Thoracic aorta (tissue), 2 donors: Measurements from ENCODE around the gene ZC3H12A. TPM values are rescaled to one million over a fixed set of nuclear protein-coding genes. Genes with fewer than 3 reads are reported as not detected.

ENCODE experiments used
- ATAC-seq: fragments of 150-250 bp; one replicate; pipeline ENCODE4 v1.8.0; 2017; ENCODE audit warnings: low read depth; ENCODE audit not compliant: insufficient number of reproducible peaks, low FRiP score
- DNase-seq: peaks from one replicate; pipeline ENCODE4 v3.0.0-alpha.2; 2020; ENCODE audit warnings: low spot score
- H3K27ac ChIP-seq, 2 donors: fragments of 200-600 bp; sonication (generic); 1 replicate in 1 of 2; 2 replicates in 1 of 2; pipeline ENCODE4 v1.5.1; 2016; ENCODE audit warnings: mild to moderate bottlenecking in 2 of 2, moderate library complexity in 2 of 2
- H3K27me3 ChIP-seq: fragments of 200-600 bp; sonication (generic); replicated peaks from 2 replicates; pipeline ENCODE4 v1.6.0; 2016; ENCODE audit warnings: mild to moderate bottlenecking; ENCODE audit not compliant: insufficient read depth
- H3K36me3 ChIP-seq: fragments of 200-600 bp; sonication (generic); one replicate; pipeline ENCODE4 v1.5.1; 2016
- H3K4me1 ChIP-seq, 2 donors: fragments of 200-600 bp; sonication (generic); 1 replicate in 1 of 2; 2 replicates in 1 of 2; pipeline versions ENCODE4 v1.5.1 to v1.6.0; 2016; ENCODE audit warnings: low read depth in 2 of 2, mild to moderate bottlenecking in 1 of 2; ENCODE audit not compliant: control insufficient read depth in 1 of 2
- H3K4me3 ChIP-seq: fragments of 200-600 bp; sonication (generic); 2 replicates; pipeline ENCODE4 v1.5.1; 2016; ENCODE audit warnings: mild to moderate bottlenecking
- H3K9me3 ChIP-seq: fragments of 200-600 bp; sonication (generic); 2 replicates; pipeline ENCODE4 v1.5.1; 2016
- total RNA-seq, 2 donors: library from RNA; depleted of rRNA; stranded (reverse); fragments of >200 nt; gene quantifications; one replicate each; pipeline versions ENCODE4 v1.1.0 to v1.2.3, GENCODE V29; 2016
- TF ChIP-seq, protein P1 (sequence below): fragments of 200-600 bp; sonication (generic); IDR thresholded peaks from one replicate; pipeline ENCODE4 v1.5.1; 2019; ENCODE audit warnings: antibody characterized with exemption

The ZC3H12A gene
- total RNA-seq, 2 donors from 2014 or later = 22.1 to 32.4 TPM

GRCh38 chr1:37465593-37466517 is 8.5 kb upstream of the ZC3H12A start:
- H3K27ac ChIP-seq = peak overlapping the region in 1 of 2 donors; percentile 27
- H3K27me3 ChIP-seq = no peaks in the 10 kb centered on the region
- no peak for ATAC-seq
- H3K4me1 ChIP-seq = peaks cover 4 to 9% of the 10 kb centered on the region in 2 donors
- no peaks in the 10 kb centered on the region for H3K9me3 ChIP-seq
- DNase-seq = no peak
- H3K4me3 ChIP-seq = no peak overlapping the region
- H3K36me3 ChIP-seq = no peaks in the 10 kb centered on the region
- TF ChIP-seq, protein P1, sequence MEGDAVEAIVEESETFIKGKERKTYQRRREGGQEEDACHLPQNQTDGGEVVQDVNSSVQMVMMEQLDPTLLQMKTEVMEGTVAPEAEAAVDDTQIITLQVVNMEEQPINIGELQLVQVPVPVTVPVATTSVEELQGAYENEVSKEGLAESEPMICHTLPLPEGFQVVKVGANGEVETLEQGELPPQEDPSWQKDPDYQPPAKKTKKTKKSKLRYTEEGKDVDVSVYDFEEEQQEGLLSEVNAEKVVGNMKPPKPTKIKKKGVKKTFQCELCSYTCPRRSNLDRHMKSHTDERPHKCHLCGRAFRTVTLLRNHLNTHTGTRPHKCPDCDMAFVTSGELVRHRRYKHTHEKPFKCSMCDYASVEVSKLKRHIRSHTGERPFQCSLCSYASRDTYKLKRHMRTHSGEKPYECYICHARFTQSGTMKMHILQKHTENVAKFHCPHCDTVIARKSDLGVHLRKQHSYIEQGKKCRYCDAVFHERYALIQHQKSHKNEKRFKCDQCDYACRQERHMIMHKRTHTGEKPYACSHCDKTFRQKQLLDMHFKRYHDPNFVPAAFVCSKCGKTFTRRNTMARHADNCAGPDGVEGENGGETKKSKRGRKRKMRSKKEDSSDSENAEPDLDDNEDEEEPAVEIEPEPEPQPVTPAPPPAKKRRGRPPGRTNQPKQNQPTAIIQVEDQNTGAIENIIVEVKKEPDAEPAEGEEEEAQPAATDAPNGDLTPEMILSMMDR = no peak

DNA sequence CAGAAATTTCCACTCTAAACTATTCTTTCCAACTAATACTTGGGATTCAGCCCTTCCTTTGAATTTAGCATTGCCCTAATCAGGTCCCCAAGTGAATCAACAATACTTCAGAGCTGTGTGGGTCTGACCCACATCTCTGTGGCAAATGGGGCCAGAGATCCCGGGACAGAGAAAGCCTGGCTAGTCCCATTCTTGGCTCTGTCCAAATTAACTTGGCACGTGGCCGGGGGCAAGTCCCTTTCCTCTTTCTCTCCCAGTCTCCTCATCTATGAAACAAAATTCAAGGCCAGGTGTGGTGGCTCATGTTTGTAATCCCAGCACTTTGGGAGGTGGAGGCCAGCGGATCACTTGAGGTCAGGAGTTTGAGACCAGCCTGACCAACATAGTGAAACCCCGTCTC is 6.3 kb upstream of the ZC3H12A start:
- DNase-seq = no peak
- peaks cover 24 to 28% of the 10 kb centered on the region in 2 donors for H3K4me1 ChIP-seq
- H3K9me3 ChIP-seq = no peaks in the 10 kb centered on the region
- no peak overlapping the region for H3K4me3 ChIP-seq
- no peaks in the 10 kb centered on the region for H3K36me3 ChIP-seq
- no peak for ATAC-seq
- no peaks in the 10 kb centered on the region for H3K27me3 ChIP-seq
- TF ChIP-seq, protein P1 = no peak
- H3K27ac ChIP-seq = no peak overlapping the region

DNA sequence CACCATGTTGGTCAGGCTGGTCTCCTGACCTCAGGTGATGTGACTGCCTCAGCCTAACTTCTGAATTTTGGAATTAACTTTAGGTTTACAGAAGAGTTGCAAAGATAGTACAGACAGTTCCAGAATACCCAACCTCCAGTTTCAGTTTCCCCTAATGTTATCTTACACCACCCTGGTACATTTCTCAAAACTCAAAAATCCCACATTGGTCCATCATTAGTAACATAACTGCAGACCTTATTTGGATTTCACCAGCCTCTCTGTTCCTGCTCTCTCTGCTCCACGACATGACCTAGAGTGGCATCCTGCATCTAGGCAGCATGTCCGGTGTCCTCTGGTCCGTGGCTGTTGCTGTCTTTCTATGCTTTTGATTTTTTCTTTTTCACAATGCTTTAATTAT is 5.0 kb upstream of the ZC3H12A start:
- DNase-seq (no peak), ATAC-seq (no peak)
- H3K27ac ChIP-seq = peak overlapping the region in 1 of 2 donors; percentile 31
- no peaks in the 10 kb centered on the region for H3K9me3 ChIP-seq
- H3K4me3 ChIP-seq = no peak overlapping the region
- H3K36me3 ChIP-seq = no peaks in the 10 kb centered on the region
- TF ChIP-seq, protein P1 = no peak
- no peaks in the 10 kb centered on the region for H3K27me3 ChIP-seq
- H3K4me1 ChIP-seq = peaks cover 26 to 38% of the 10 kb centered on the region in 2 donors

DNA sequence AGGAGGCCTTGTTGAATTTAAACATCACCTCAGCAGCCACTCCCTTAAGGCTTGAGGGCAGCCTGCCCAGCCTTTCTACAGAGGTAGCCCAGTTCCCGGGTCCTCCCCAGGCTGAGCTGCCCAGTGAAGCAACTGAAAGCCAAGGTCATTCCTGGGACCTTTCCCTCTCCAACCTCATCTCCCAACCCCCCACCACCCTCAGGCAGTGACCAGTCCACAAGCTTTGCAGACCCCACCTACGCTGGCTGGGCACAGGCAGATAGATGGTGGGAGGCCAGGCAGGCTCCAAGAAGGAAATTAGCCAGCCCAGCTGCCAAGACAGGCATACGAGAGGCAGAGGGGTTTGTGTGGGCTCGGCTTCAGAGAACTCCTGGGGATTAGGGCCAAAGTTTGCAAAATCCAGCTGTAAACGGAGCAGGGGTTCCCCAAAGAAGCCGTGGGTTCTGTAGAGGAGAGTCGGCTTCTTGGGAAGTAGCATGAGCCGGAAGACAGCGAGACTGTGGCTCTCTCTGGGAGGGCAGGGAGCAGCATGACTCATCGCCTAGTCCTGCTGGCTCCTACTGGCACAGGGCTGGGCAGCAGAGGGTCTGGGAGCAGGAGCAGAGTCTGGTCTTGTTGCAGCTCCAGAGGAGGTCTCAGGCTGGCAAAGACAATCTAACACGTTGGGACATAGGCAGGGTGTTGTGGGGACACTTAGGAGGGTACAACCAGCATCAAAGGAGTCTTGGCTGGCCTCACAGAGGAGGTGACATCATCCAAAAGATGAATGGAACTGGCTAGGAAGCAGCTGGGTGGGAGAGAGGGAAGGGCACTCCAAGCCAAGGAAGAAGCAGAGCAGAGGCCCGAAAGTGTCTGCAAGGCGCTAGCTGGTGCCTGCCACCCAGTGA is 2.8 kb upstream of the ZC3H12A start:
- Histone ChIP-seq H3K4me3 (peak overlapping the region; percentile 67), H3K27me3 (no peaks in the 10 kb centered on the region), H3K36me3 (no peaks in the 10 kb centered on the region), H3K9me3 (no peaks in the 10 kb centered on the region), H3K4me1 (peaks cover 35 to 54% of the 10 kb centered on the region in 2 donors), H3K27ac (peak overlapping the region; percentile 98)
- TF ChIP-seq, protein P1 = no peak
- ATAC-seq (peak; percentile 44), DNase-seq (peak; percentile 64)

DNA sequence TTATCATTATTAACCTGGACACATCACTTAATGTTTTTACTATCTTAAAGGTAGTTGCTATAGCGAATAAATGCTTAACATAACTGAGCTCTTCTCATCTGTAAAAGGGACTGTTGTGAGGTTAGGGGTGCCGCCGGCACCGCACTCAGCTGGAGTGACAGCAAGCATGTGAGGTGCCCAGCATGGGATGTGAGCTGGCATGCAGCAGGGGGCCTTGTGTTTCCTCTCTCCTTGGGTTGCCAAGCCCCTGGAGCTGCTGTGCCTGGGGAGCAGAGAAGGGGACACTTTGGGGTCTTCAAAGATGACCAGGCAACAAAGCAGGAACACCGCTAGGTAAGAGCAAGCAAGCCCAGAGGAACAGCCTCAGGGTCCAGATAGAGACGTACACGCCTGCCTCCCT is 2.1 kb upstream of the ZC3H12A start:
- TF ChIP-seq, protein P1 = no peak
- peak overlapping the region; percentile 98 for H3K27ac ChIP-seq
- no peaks in the 10 kb centered on the region for H3K36me3 ChIP-seq
- peak overlapping the region; percentile 67 for H3K4me3 ChIP-seq
- H3K27me3 ChIP-seq = no peaks in the 10 kb centered on the region
- H3K4me1 ChIP-seq = peaks cover 41 to 61% of the 10 kb centered on the region in 2 donors
- ATAC-seq = no peak
- H3K9me3 ChIP-seq = no peaks in the 10 kb centered on the region
- DNase-seq = no peak
